Left renal pelvis (tissue), 4 donors: ENCODE results near the gene TMPRSS4. TPM values are rescaled to one million over a fixed set of nuclear protein-coding genes. Genes with fewer than 3 reads are reported as not detected.

Experiments used
- DNase-seq, 4 donors: peaks; one replicate each; pipeline ENCODE4 v3.0.0-alpha.2; 2013; ENCODE audit warnings: low read depth in 4 of 4, low spot score in 3 of 4
- polyA plus RNA-seq, 4 donors: library from polyadenylated mRNA; unstranded; fragments of 120-200 nt; gene quantifications; one replicate each; pipeline ENCODE4 v1.2.1, GENCODE V29; 2013; ENCODE audit not compliant: insufficient read length in 4 of 4

TMPRSS4 gene
- polyA plus RNA-seq, 4 donors, result 0.59 to 34.7 (median 28.1) TPM

DNA sequence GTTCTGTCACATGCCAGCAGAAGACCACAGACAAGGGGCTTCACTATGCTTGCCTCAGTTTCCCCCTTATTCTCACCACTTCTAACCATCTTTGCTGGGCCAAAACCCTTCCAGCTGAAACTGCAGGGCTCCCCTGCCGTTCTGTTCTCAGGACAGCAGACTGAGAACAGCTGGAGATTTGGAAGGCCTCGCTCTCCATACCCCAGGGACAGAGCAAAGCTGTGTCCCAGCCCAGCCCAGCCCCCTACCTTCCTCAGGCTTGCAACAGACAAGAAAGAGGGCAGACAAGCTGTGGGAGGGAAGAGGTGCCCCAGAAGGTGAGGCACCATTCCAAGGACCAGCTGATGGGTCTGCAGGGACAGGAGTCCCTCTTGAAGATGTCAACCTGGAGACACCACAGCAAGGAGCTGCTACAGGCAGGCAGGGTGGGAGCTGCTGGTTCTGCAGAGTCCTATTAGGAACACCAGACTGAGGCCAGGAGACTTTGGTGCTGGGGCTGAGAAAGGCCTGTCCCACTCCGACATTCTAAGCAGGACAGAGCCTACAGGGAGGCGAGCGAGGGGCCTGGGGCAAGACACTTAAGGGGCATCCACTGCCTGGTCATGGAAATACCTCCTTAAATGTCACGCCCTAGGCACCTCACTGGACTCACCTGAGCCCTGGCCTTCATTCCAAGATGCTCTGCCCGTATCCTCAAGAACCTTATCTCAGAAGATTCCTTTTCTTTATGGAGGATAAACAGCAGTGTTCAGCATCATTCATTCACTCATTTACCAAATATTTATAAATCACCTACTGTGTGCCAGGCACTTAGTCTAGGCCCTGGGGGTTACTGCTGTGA is 92.6 kb downstream of the TMPRSS4 start:
- no peak for DNase-seq

- DNase-seq, result no peak
Measured at GRCh38 chr11:118170231-118170630, 93.4 kb downstream of the TMPRSS4 start.

DNA sequence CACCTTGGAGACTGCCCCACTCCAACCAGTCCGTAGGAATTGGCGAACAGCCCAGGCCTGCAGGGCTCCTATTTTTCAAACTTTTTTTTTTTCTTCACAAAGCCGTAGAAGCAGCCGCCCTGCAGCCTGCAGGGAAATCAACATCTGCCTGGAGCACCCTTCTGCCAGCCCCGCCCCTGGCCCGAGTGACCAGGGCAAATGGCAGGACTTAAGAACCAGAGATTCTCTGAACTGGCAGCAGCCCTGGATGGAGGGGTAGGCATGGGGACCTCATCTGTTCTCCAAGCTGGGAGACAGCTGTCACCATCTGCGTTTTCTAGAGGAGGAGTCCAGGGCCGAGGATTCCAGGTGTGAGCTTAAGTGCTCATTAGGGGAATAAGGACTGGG is 94.0 kb downstream of the TMPRSS4 start:
- no peak for DNase-seq

Other genes with a start within 250 kb of the TMPRSS4 start
- 100 to 1,000 TPM in 3 of 4 donors, 10 to 100 TPM in 1; 99.6 to 132 (median 126) TPM for gene FXYD6, start 200.4 kb upstream of the TMPRSS4 start, polyA plus RNA-seq
- gene TMPRSS13, start 147.7 kb upstream of the TMPRSS4 start, polyA plus RNA-seq, result under 1 TPM; 0.31 to 0.84 (median 0.72) TPM
- gene IL10RA, start 90.7 kb upstream of the TMPRSS4 start, polyA plus RNA-seq, result 1 to 10 TPM; 2.7 to 6.1 (median 3.1) TPM
- under 1 TPM in 3 of 4 donors, not detected in 1; 0.07 to 0.35 (median 0.10) TPM for gene SMIM35, start 9.9 kb downstream of the TMPRSS4 start, polyA plus RNA-seq
- gene SCN4B, start 75.7 kb downstream of the TMPRSS4 start, polyA plus RNA-seq, result 1 to 10 TPM; 1.0 to 3.0 (median 1.5) TPM
- gene SCN2B, start 99.6 kb downstream of the TMPRSS4 start, polyA plus RNA-seq, result 1 to 10 TPM; 4.2 to 7.1 (median 4.2) TPM
- 1 to 10 TPM; 2.1 to 3.1 (median 2.5) TPM for gene JAML, start 147.9 kb downstream of the TMPRSS4 start, polyA plus RNA-seq
- 1 to 10 TPM; 2.4 to 6.8 (median 5.2) TPM for gene MPZL3, start 175.3 kb downstream of the TMPRSS4 start, polyA plus RNA-seq
- gene MPZL2, start 187.2 kb downstream of the TMPRSS4 start, polyA plus RNA-seq, result 10 to 100 TPM in 3 of 4 donors, 1 to 10 TPM in 1; 3.2 to 27.9 (median 23.3) TPM
- 1 to 10 TPM in 1 of 4 donors, under 1 TPM in 3; 0.32 to 1.4 (median 0.35) TPM for gene CD3E, start 227.7 kb downstream of the TMPRSS4 start, polyA plus RNA-seq